Hepatocyte (in vitro differentiated cells): Measurements from ENCODE around the gene SAMD4A. TPM values are rescaled to one million over a fixed set of nuclear protein-coding genes. Genes with fewer than 3 reads are reported as not detected.

Experiments
- DNase-seq: peaks from one replicate; pipeline ENCODE4 v3.0.0-alpha.2; 2016; ENCODE audit warnings: low spot score
- H2AFZ ChIP-seq: fragments of 200-600 bp; sonication (generic); 2 replicates; pipeline ENCODE4 v1.6.0; 2016; ENCODE audit warnings: antibody characterized with exemption, mild to moderate bottlenecking
- H3K27ac ChIP-seq: fragments of 200-600 bp; sonication (generic); 2 replicates; pipeline ENCODE4 v1.5.1; 2016; ENCODE audit warnings: mild to moderate bottlenecking
- H3K27me3 ChIP-seq: fragments of 200-600 bp; sonication (generic); 2 replicates; pipeline ENCODE4 v1.6.1; 2016
- H3K36me3 ChIP-seq: fragments of 200-600 bp; sonication (generic); replicated peaks from 2 replicates; pipeline ENCODE4 v1.5.1; 2016; ENCODE audit warnings: low read depth; ENCODE audit not compliant: insufficient read depth
- H3K4me1 ChIP-seq: fragments of 200-600 bp; sonication (generic); 2 replicates; pipeline ENCODE4 v1.5.1; 2016; ENCODE audit warnings: mild to moderate bottlenecking, moderate library complexity; ENCODE audit not compliant: insufficient read depth
- H3K4me2 ChIP-seq: fragments of 200-600 bp; sonication (generic); 2 replicates; pipeline ENCODE4 v1.6.0; 2016
- H3K4me3 ChIP-seq: fragments of 200-600 bp; sonication (generic); 2 replicates; pipeline ENCODE4 v1.5.1; 2016; ENCODE audit warnings: mild to moderate bottlenecking
- H3K79me2 ChIP-seq: fragments of 200-600 bp; sonication (generic); 2 replicates; pipeline ENCODE4 v1.6.0; 2017; ENCODE audit warnings: mild to moderate bottlenecking
- H3K9me2 ChIP-seq: fragments of 200-600 bp; sonication (generic); replicated peaks from 2 replicates; pipeline ENCODE4 v1.6.0; 2017; ENCODE audit warnings: mild to moderate bottlenecking; ENCODE audit not compliant: insufficient read depth
- H3K9me3 ChIP-seq: fragments of 200-600 bp; sonication (generic); 2 replicates; pipeline ENCODE4 v1.5.1; 2016; ENCODE audit warnings: low read depth, mild to moderate bottlenecking
- H4K20me1 ChIP-seq: fragments of 200-600 bp; sonication (generic); 2 replicates; pipeline ENCODE4 v1.6.0; 2016; ENCODE audit warnings: mild to moderate bottlenecking; ENCODE audit not compliant: insufficient read depth, poor library complexity, severe bottlenecking
- EZH2 ChIP-seq: fragments of 200-600 bp; sonication (generic); IDR thresholded peaks from 2 replicates; pipeline ENCODE4 v1.6.1; 2016; ENCODE audit warnings: antibody characterized with exemption, mild to moderate bottlenecking, borderline replicate concordance
- EZH2phosphoT487 ChIP-seq: fragments of 200-600 bp; sonication (generic); IDR thresholded peaks from one replicate; pipeline ENCODE4 v1.6.1; 2018; ENCODE audit warnings: antibody characterized with exemption, mild to moderate bottlenecking, low read depth, moderate library complexity; ENCODE audit not compliant: unreplicated experiment, severe bottlenecking
- WGBS: methylation state at CpG from one replicate; pipeline ENCODE4 v1.1.6; 2016; ENCODE audit warnings: low lambda C conversion rate; ENCODE audit errors: missing lambda C conversion rate; 5-methylcytosine and 5-hydroxymethylcytosine counted together
- polyA plus RNA-seq: library from polyadenylated mRNA; unstranded; fragments of >200 nt; fragmentation: Nextera tagmentation; extraction: Ambion mirVana; gene quantifications from 2 replicates; pipeline ENCODE4 v1.2.1, GENCODE V29; 2016
- total RNA-seq: library from RNA; depleted of rRNA; stranded (reverse); fragments of >200 nt; gene quantifications from 2 replicates; pipeline ENCODE4 v1.2.3, GENCODE V29; 2014
- TF ChIP-seq, protein P1 (sequence below): fragments of 200-600 bp; sonication (generic); IDR thresholded peaks from 2 replicates; pipeline ENCODE4 v1.5.1; 2016; ENCODE audit warnings: antibody characterized with exemption, mild to moderate bottlenecking; ENCODE audit not compliant: poor library complexity

The SAMD4A gene
- total and polyA plus RNA-seq, 2 experiments from 2014 or later, result 10.5 to 15.7 TPM

DNA sequence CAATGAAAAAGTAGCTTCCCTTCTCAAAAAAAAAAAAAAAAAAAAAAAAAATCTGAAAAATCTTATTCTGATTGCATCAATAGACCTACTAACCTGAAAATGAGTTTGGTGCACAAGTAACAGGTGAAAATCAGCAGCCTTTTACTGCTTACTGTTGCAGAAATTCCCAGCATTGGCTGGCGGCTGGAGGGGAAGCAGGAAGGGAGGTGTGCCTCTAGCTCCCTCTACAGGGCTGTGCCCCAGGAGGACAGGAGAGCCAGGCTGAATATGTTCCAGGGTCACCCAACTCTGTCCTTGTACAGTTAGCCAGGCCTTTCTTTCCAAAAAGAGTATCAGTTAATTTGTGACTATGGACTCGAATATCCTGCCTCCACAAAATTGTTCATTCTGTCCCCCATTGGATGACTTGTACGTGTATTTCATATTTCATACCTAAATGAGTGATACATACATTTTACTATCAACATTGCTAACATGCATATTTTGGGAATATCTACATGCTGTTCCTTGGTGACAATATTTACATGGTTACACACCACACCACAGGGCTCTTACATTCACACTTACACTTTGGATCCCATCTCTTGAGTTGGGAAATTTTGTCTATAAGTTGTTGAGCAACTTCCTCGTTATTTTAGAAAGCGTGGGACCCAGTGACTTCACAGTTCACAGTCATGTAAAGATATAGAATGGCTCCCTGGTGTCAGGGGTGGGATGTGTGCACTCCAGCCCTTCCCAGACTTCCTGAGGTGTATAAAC lies 124.8 kb downstream of the SAMD4A start:
- H3K27ac ChIP-seq, result no peak overlapping the region
- 36% methylated on average over 5 of the region's 5 CpGs for WGBS
- no peaks in the 10 kb centered on the region for H4K20me1 ChIP-seq
- TF ChIP-seq, protein P1, sequence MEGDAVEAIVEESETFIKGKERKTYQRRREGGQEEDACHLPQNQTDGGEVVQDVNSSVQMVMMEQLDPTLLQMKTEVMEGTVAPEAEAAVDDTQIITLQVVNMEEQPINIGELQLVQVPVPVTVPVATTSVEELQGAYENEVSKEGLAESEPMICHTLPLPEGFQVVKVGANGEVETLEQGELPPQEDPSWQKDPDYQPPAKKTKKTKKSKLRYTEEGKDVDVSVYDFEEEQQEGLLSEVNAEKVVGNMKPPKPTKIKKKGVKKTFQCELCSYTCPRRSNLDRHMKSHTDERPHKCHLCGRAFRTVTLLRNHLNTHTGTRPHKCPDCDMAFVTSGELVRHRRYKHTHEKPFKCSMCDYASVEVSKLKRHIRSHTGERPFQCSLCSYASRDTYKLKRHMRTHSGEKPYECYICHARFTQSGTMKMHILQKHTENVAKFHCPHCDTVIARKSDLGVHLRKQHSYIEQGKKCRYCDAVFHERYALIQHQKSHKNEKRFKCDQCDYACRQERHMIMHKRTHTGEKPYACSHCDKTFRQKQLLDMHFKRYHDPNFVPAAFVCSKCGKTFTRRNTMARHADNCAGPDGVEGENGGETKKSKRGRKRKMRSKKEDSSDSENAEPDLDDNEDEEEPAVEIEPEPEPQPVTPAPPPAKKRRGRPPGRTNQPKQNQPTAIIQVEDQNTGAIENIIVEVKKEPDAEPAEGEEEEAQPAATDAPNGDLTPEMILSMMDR, result peak; percentile 78
- no peak for TF ChIP-seq EZH2phosphoT487
- no peaks in the 10 kb centered on the region for H3K4me1 ChIP-seq
- no peak overlapping the region for H3K4me2 ChIP-seq
- H3K9me3 ChIP-seq, result no peaks in the 10 kb centered on the region
- H2AFZ ChIP-seq, result no peak overlapping the region
- no peak overlapping the region for H3K4me3 ChIP-seq
- H3K36me3 ChIP-seq, result no peaks in the 10 kb centered on the region
- H3K27me3 ChIP-seq, result no peaks in the 10 kb centered on the region
- peaks cover 17% of the 10 kb centered on the region for H3K79me2 ChIP-seq
- no peaks in the 10 kb centered on the region for H3K9me2 ChIP-seq
- peak; percentile 89 for DNase-seq

DNA sequence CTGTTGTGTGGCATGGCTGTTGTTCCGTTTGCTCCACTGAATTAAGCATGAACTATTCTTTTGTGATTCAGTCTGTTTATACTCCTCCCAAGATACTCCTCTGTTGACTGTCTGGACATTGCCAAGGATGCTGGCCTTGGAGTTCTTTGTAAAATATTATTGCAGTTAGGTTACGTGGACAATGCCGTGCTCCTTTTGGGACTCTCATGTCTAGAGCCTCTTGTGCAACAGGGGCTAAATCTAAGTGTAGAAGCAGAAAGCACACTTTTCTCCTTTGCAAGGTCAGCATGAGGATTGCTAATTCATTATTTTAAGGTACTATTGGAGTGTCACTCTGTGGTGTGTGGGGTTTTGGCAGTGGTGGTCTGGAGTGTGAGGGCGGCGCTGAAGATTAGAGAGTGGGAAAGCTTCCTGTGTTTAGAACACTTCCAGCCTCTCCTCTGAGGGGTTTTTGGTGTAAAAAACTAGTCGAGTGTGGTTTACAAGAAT lies 125.4 kb downstream of the SAMD4A start:
- H3K27ac ChIP-seq, result no peak overlapping the region
- TF ChIP-seq EZH2phosphoT487 (no peak), EZH2 (no peak)
- TF ChIP-seq, protein P1, result no peak
- DNase-seq, result no peak
- peaks cover 17% of the 10 kb centered on the region for H3K79me2 ChIP-seq
- H3K9me3 ChIP-seq, result no peaks in the 10 kb centered on the region
- no peaks in the 10 kb centered on the region for H4K20me1 ChIP-seq
- no peaks in the 10 kb centered on the region for H3K4me1 ChIP-seq
- no peak overlapping the region for H3K4me2 ChIP-seq
- H2AFZ ChIP-seq, result no peak overlapping the region
- H3K4me3 ChIP-seq, result no peak overlapping the region
- no peaks in the 10 kb centered on the region for H3K36me3 ChIP-seq
- 87% methylated on average over 6 of the region's 6 CpGs for WGBS
- H3K27me3 ChIP-seq, result no peaks in the 10 kb centered on the region
- no peaks in the 10 kb centered on the region for H3K9me2 ChIP-seq

DNA sequence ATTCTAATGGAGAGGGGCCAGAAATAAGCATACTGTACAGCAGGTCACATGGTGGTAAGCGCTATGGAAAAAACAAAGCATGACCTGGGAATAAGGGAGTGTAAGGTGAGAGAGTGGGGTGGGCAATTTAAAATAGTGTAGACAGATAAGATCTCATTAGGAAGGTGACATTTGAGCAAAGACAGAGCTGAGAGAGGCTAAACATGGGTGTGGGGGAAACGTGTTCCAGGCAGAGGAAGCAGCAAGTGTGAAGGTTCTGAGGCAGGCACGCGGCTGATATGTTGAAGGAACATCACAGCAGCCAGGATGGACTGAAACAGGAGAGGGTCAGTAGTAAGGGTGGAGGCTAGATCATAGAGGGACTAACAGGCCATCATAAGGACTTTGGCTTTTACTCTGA lies 126.8 kb downstream of the SAMD4A start:
- Histone ChIP-seq H3K4me3 (no peak overlapping the region), H3K79me2 (peaks cover 17% of the 10 kb centered on the region), H3K36me3 (no peaks in the 10 kb centered on the region), H3K4me2 (no peak overlapping the region), H3K4me1 (peaks cover 4% of the 10 kb centered on the region), H4K20me1 (no peaks in the 10 kb centered on the region), H3K9me3 (no peaks in the 10 kb centered on the region), H2AFZ (no peak overlapping the region), H3K27me3 (no peaks in the 10 kb centered on the region), H3K9me2 (no peaks in the 10 kb centered on the region), H3K27ac (no peak overlapping the region)
- 77% methylated on average over 4 of the region's 4 CpGs for WGBS
- DNase-seq, result no peak
- TF ChIP-seq EZH2 (no peak), EZH2phosphoT487 (no peak)
- TF ChIP-seq, protein P1, result no peak

DNA sequence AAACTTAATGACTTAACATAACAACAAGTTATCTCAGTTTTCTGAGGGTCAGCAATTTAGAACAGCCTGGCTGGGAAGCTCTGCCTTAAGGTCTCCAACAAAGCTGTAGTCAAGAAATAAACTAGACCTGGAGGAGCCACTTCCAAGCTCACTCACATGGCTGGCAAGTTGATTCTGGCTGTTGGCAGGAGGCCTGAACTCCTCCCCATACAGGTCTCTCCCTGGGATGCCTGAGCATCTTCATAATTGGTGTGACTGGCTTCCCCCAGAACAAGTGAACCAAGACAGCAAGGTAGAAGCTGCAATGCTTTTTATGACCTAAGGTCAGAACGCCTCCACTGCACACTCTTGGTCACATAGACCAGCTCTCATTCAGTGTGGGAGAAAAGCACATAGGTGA lies 128.3 kb downstream of the SAMD4A start:
- Histone ChIP-seq H3K4me2 (no peak overlapping the region), H3K4me1 (peaks cover 13% of the 10 kb centered on the region), H3K79me2 (peaks cover 8% of the 10 kb centered on the region)

More for the DNA sequence above, 128.3 kb downstream of the SAMD4A start:
- H3K4me3 ChIP-seq, result no peak overlapping the region
- no peak overlapping the region for H2AFZ ChIP-seq
- no peak for DNase-seq
- TF ChIP-seq, protein P1, result no peak
- no peak for TF ChIP-seq EZH2
- TF ChIP-seq EZH2phosphoT487, result no peak
- no peak overlapping the region for H3K27ac ChIP-seq
- H3K9me3 ChIP-seq, result no peaks in the 10 kb centered on the region
- no peaks in the 10 kb centered on the region for H3K9me2 ChIP-seq
- H3K27me3 ChIP-seq, result no peaks in the 10 kb centered on the region
- no peaks in the 10 kb centered on the region for H3K36me3 ChIP-seq
- 100% methylated on average over 1 of the region's 1 CpG for WGBS
- H4K20me1 ChIP-seq, result no peaks in the 10 kb centered on the region
